ENCODE results near the gene IGFLR1.

IGFLR1 gene

GRCh38 chr19:35784503-35785338 is 42.5 kb upstream of the IGFLR1 start:
- Histone ChIP-seq H3K9me3 (ENCODE audit: control insufficient read depth, low read length) (no peaks in the 10 kb centered on the region), H3K36me3 (ENCODE audit: control insufficient read depth, insufficient read depth, low read length, severe bottlenecking) (no peaks in the 10 kb centered on the region), H3K4me1 (ENCODE audit: control insufficient read depth, insufficient read depth, low read length) (no peaks in the 10 kb centered on the region), H3K4me3 (ENCODE audit: low read length) (no peak overlapping the region), H3K9ac (ENCODE audit: low read length) (no peak overlapping the region), H3K27me3 (replicated peaks; ENCODE audit: control insufficient read depth, insufficient read depth, low read length) (no peaks in the 10 kb centered on the region)
- DNase-seq (ENCODE audit: low read depth), result no peak

- H3K36me3 ChIP-seq (ENCODE audit: control insufficient read depth, insufficient read depth, low read length, severe bottlenecking), result no peaks in the 10 kb centered on the region
- H3K9ac ChIP-seq (ENCODE audit: low read length), result no peak overlapping the region
- no peaks in the 10 kb centered on the region for H3K9me3 ChIP-seq (ENCODE audit: control insufficient read depth, low read length)
- no peak overlapping the region for H3K4me3 ChIP-seq (ENCODE audit: low read length)
- DNase-seq (ENCODE audit: low read depth), result no peak
- H3K4me1 ChIP-seq (ENCODE audit: control insufficient read depth, insufficient read depth, low read length), result no peaks in the 10 kb centered on the region
- no peaks in the 10 kb centered on the region for H3K27me3 ChIP-seq (replicated peaks; ENCODE audit: control insufficient read depth, insufficient read depth, low read length)
Observed at GRCh38 chr19:35783469-35784434, 41.5 kb upstream of the IGFLR1 start.

GRCh38 chr19:35782589-35782988 is 40.3 kb upstream of the IGFLR1 start:
- H3K9me3 ChIP-seq (ENCODE audit: control insufficient read depth, low read length), result no peaks in the 10 kb centered on the region
- no peaks in the 10 kb centered on the region for H3K4me1 ChIP-seq (ENCODE audit: control insufficient read depth, insufficient read depth, low read length)
- H3K27me3 ChIP-seq (replicated peaks; ENCODE audit: control insufficient read depth, insufficient read depth, low read length), result no peaks in the 10 kb centered on the region
- no peak overlapping the region for H3K4me3 ChIP-seq (ENCODE audit: low read length)
- DNase-seq (ENCODE audit: low read depth), result no peak
- no peak overlapping the region for H3K9ac ChIP-seq (ENCODE audit: low read length)
- no peaks in the 10 kb centered on the region for H3K36me3 ChIP-seq (ENCODE audit: control insufficient read depth, insufficient read depth, low read length, severe bottlenecking)

- DNase-seq (ENCODE audit: low read depth), result no peak
- H3K4me3 ChIP-seq (ENCODE audit: low read length), result no peak overlapping the region
- peaks cover 6% of the 10 kb centered on the region for H3K4me1 ChIP-seq (ENCODE audit: control insufficient read depth, insufficient read depth, low read length)
- H3K9ac ChIP-seq (ENCODE audit: low read length), result no peak overlapping the region
- no peaks in the 10 kb centered on the region for H3K36me3 ChIP-seq (ENCODE audit: control insufficient read depth, insufficient read depth, low read length, severe bottlenecking)
- H3K27me3 ChIP-seq (replicated peaks; ENCODE audit: control insufficient read depth, insufficient read depth, low read length), result no peaks in the 10 kb centered on the region
- H3K9me3 ChIP-seq (ENCODE audit: control insufficient read depth, low read length), result no peaks in the 10 kb centered on the region
Observed at GRCh38 chr19:35781650-35782049, 39.4 kb upstream of the IGFLR1 start.

GRCh38 chr19:35780717-35781116 is 38.5 kb upstream of the IGFLR1 start:
- no peak overlapping the region for H3K9ac ChIP-seq (ENCODE audit: low read length)
- no peaks in the 10 kb centered on the region for H3K27me3 ChIP-seq (replicated peaks; ENCODE audit: control insufficient read depth, insufficient read depth, low read length)
- no peaks in the 10 kb centered on the region for H3K36me3 ChIP-seq (ENCODE audit: control insufficient read depth, insufficient read depth, low read length, severe bottlenecking)
- H3K4me3 ChIP-seq (ENCODE audit: low read length), result no peak overlapping the region
- H3K9me3 ChIP-seq (ENCODE audit: control insufficient read depth, low read length), result no peaks in the 10 kb centered on the region
- peaks cover 6% of the 10 kb centered on the region for H3K4me1 ChIP-seq (ENCODE audit: control insufficient read depth, insufficient read depth, low read length)
- no peak for DNase-seq (ENCODE audit: low read depth)

- H3K27me3 ChIP-seq (replicated peaks; ENCODE audit: control insufficient read depth, insufficient read depth, low read length), result no peaks in the 10 kb centered on the region
- DNase-seq (ENCODE audit: low read depth), result no peak
- no peak overlapping the region for H3K9ac ChIP-seq (ENCODE audit: low read length)
- H3K9me3 ChIP-seq (ENCODE audit: control insufficient read depth, low read length), result no peaks in the 10 kb centered on the region
- no peaks in the 10 kb centered on the region for H3K36me3 ChIP-seq (ENCODE audit: control insufficient read depth, insufficient read depth, low read length, severe bottlenecking)
- no peak overlapping the region for H3K4me3 ChIP-seq (ENCODE audit: low read length)
- peaks cover 6% of the 10 kb centered on the region for H3K4me1 ChIP-seq (ENCODE audit: control insufficient read depth, insufficient read depth, low read length)
Observed at GRCh38 chr19:35780058-35780457, 37.8 kb upstream of the IGFLR1 start.

- Histone ChIP-seq H3K4me3 (ENCODE audit: low read length) (no peak overlapping the region), H3K9ac (ENCODE audit: low read length) (no peak overlapping the region), H3K4me1 (ENCODE audit: control insufficient read depth, insufficient read depth, low read length) (peaks cover 13% of the 10 kb centered on the region), H3K36me3 (ENCODE audit: control insufficient read depth, insufficient read depth, low read length, severe bottlenecking) (no peaks in the 10 kb centered on the region), H3K9me3 (ENCODE audit: control insufficient read depth, low read length) (no peaks in the 10 kb centered on the region), H3K27me3 (replicated peaks; ENCODE audit: control insufficient read depth, insufficient read depth, low read length) (no peaks in the 10 kb centered on the region)
- no peak for DNase-seq (ENCODE audit: low read depth)
Observed at GRCh38 chr19:35779033-35779432, 36.8 kb upstream of the IGFLR1 start.

GRCh38 chr19:35777961-35778360 is 35.7 kb upstream of the IGFLR1 start:
- no peaks in the 10 kb centered on the region for H3K27me3 ChIP-seq (replicated peaks; ENCODE audit: control insufficient read depth, insufficient read depth, low read length)
- no peak overlapping the region for H3K4me3 ChIP-seq (ENCODE audit: low read length)
- H3K9ac ChIP-seq (ENCODE audit: low read length), result no peak overlapping the region
- no peaks in the 10 kb centered on the region for H3K9me3 ChIP-seq (ENCODE audit: control insufficient read depth, low read length)
- peaks cover 13% of the 10 kb centered on the region for H3K4me1 ChIP-seq (ENCODE audit: control insufficient read depth, insufficient read depth, low read length)
- H3K36me3 ChIP-seq (ENCODE audit: control insufficient read depth, insufficient read depth, low read length, severe bottlenecking), result no peaks in the 10 kb centered on the region
- DNase-seq (ENCODE audit: low read depth), result no peak

- no peaks in the 10 kb centered on the region for H3K36me3 ChIP-seq (ENCODE audit: control insufficient read depth, insufficient read depth, low read length, severe bottlenecking)
- H3K9ac ChIP-seq (ENCODE audit: low read length), result no peak overlapping the region
- DNase-seq (ENCODE audit: low read depth), result no peak
- H3K27me3 ChIP-seq (replicated peaks; ENCODE audit: control insufficient read depth, insufficient read depth, low read length), result no peaks in the 10 kb centered on the region
- no peak overlapping the region for H3K4me3 ChIP-seq (ENCODE audit: low read length)
- peaks cover 13% of the 10 kb centered on the region for H3K4me1 ChIP-seq (ENCODE audit: control insufficient read depth, insufficient read depth, low read length)
- no peaks in the 10 kb centered on the region for H3K9me3 ChIP-seq (ENCODE audit: control insufficient read depth, low read length)
Observed at GRCh38 chr19:35777086-35777841, 35.0 kb upstream of the IGFLR1 start.

- H3K9me3 ChIP-seq (ENCODE audit: control insufficient read depth, low read length), result no peaks in the 10 kb centered on the region
- H3K4me1 ChIP-seq (ENCODE audit: control insufficient read depth, insufficient read depth, low read length), result peaks cover 13% of the 10 kb centered on the region
- H3K9ac ChIP-seq (ENCODE audit: low read length), result no peak overlapping the region
- H3K36me3 ChIP-seq (ENCODE audit: control insufficient read depth, insufficient read depth, low read length, severe bottlenecking), result no peaks in the 10 kb centered on the region
- no peak for DNase-seq (ENCODE audit: low read depth)
- H3K4me3 ChIP-seq (ENCODE audit: low read length), result no peak overlapping the region
- no peaks in the 10 kb centered on the region for H3K27me3 ChIP-seq (replicated peaks; ENCODE audit: control insufficient read depth, insufficient read depth, low read length)
Observed at GRCh38 chr19:35776102-35776788, 34.0 kb upstream of the IGFLR1 start.

All from adipocyte (in vitro differentiated cells).